NT2/D1 (cell line): ENCODE data around the gene TFPI.

Source experiments
- DNase-seq: peaks from one replicate; pipeline ENCODE4 v3.0.0-alpha.2; 2011; ENCODE audit warnings: low read depth, low spot score
- H3K27me3 ChIP-seq: 2 replicates; pipeline ENCODE4 v1.6.0; 2011; ENCODE audit warnings: mild to moderate bottlenecking; ENCODE audit not compliant: insufficient read length, insufficient read depth
- H3K36me3 ChIP-seq: 2 replicates; pipeline ENCODE4 v1.6.1; 2011; ENCODE audit warnings: mild to moderate bottlenecking, low read length, mixed read lengths; ENCODE audit not compliant: insufficient read depth, insufficient read length
- H3K4me1 ChIP-seq: 2 replicates; pipeline ENCODE4 v1.5.1; 2011; ENCODE audit not compliant: insufficient read depth, insufficient read length
- H3K4me3 ChIP-seq: 2 replicates; pipeline ENCODE4 v1.5.1; 2011; ENCODE audit warnings: low read depth; ENCODE audit not compliant: insufficient read length
- H3K9ac ChIP-seq: 2 replicates; pipeline ENCODE4 v1.6.0; 2011; ENCODE audit warnings: low read depth; ENCODE audit not compliant: insufficient read length
- H3K9me3 ChIP-seq: 2 replicates; pipeline ENCODE4 v1.5.1; 2011; ENCODE audit warnings: mild to moderate bottlenecking, low read length; ENCODE audit not compliant: insufficient read depth
- SUZ12 ChIP-seq: IDR thresholded peaks from 2 replicates; pipeline ENCODE4 v1.6.1; 2011; ENCODE audit not compliant: insufficient read length, insufficient read depth; ENCODE audit errors: extremely low read depth
- YY1 ChIP-seq: IDR thresholded peaks from 2 replicates; pipeline ENCODE4 v1.6.1; 2011; ENCODE audit not compliant: insufficient read length, insufficient read depth
- ZNF274 ChIP-seq: IDR thresholded peaks from 2 replicates; pipeline ENCODE4 v1.6.1; 2011; ENCODE audit warnings: mild to moderate bottlenecking, low read depth, low read length

The TFPI gene

GRCh38 chr2:187552828-187553681, 1.2 kb downstream of the TFPI start:
- no peak for TF ChIP-seq YY1
- no peak for TF ChIP-seq ZNF274
- no peak for TF ChIP-seq SUZ12
- Histone ChIP-seq H3K27me3 (no peaks in the 10 kb centered on the region), H3K4me3 (no peak overlapping the region), H3K9ac (no peak overlapping the region), H3K4me1 (no peaks in the 10 kb centered on the region), H3K9me3 (peaks cover 12% of the 10 kb centered on the region), H3K36me3 (no peaks in the 10 kb centered on the region)
- DNase-seq: no peak

GRCh38 chr2:187552381-187552780, 1.9 kb downstream of the TFPI start:
- H3K4me3 ChIP-seq: no peak overlapping the region
- H3K9ac ChIP-seq: no peak overlapping the region
- no peaks in the 10 kb centered on the region for H3K4me1 ChIP-seq
- no peak for TF ChIP-seq SUZ12
- TF ChIP-seq YY1: no peak
- TF ChIP-seq ZNF274: no peak
- H3K36me3 ChIP-seq: no peaks in the 10 kb centered on the region
- no peak for DNase-seq
- H3K9me3 ChIP-seq: peaks cover 12% of the 10 kb centered on the region
- H3K27me3 ChIP-seq: no peaks in the 10 kb centered on the region

- no peaks in the 10 kb centered on the region for H3K36me3 ChIP-seq
- no peak overlapping the region for H3K9ac ChIP-seq
- no peaks in the 10 kb centered on the region for H3K4me1 ChIP-seq
- TF ChIP-seq YY1 (no peak), ZNF274 (no peak), SUZ12 (no peak)
- no peak overlapping the region for H3K4me3 ChIP-seq
- no peaks in the 10 kb centered on the region for H3K27me3 ChIP-seq
- H3K9me3 ChIP-seq: peaks cover 12% of the 10 kb centered on the region
- no peak for DNase-seq
Measured at GRCh38 chr2:187550857-187551256, 3.4 kb downstream of the TFPI start.

- no peak for TF ChIP-seq YY1
- TF ChIP-seq ZNF274: no peak
- no peak for TF ChIP-seq SUZ12
- H3K36me3 ChIP-seq: no peaks in the 10 kb centered on the region
- H3K4me1 ChIP-seq: no peaks in the 10 kb centered on the region
- no peaks in the 10 kb centered on the region for H3K27me3 ChIP-seq
- peaks cover 4% of the 10 kb centered on the region; the same call in 1 of the 2 replicates for H3K9me3 ChIP-seq
- no peak for DNase-seq
- H3K9ac ChIP-seq: no peak overlapping the region
- H3K4me3 ChIP-seq: no peak overlapping the region
Measured at GRCh38 chr2:187549951-187550555, 4.2 kb downstream of the TFPI start.

GRCh38 chr2:187549193-187549592, 5.0 kb downstream of the TFPI start:
- Histone ChIP-seq H3K27me3 (no peaks in the 10 kb centered on the region), H3K4me3 (no peak overlapping the region), H3K9ac (no peak overlapping the region), H3K36me3 (no peaks in the 10 kb centered on the region), H3K9me3 (no peaks in the 10 kb centered on the region; the same call in 1 of the 2 replicates), H3K4me1 (no peaks in the 10 kb centered on the region)
- TF ChIP-seq ZNF274 (no peak), YY1 (no peak), SUZ12 (no peak)
- DNase-seq: no peak

GRCh38 chr2:187548656-187549055, 5.6 kb downstream of the TFPI start:
- Histone ChIP-seq H3K27me3 (no peaks in the 10 kb centered on the region), H3K9ac (no peak overlapping the region), H3K4me1 (no peaks in the 10 kb centered on the region)

GRCh38 chr2:187547353-187547979, 6.8 kb downstream of the TFPI start:
- TF ChIP-seq SUZ12 (no peak), YY1 (no peak), ZNF274 (no peak)
- no peaks in the 10 kb centered on the region for H3K4me1 ChIP-seq
- H3K9ac ChIP-seq: no peak overlapping the region
- no peaks in the 10 kb centered on the region; the same call in 1 of the 2 replicates for H3K9me3 ChIP-seq
- H3K27me3 ChIP-seq: no peaks in the 10 kb centered on the region
- H3K4me3 ChIP-seq: no peak overlapping the region
- H3K36me3 ChIP-seq: no peaks in the 10 kb centered on the region
- peak; percentile 36 for DNase-seq

More at GRCh38 chr2:187548656-187549055, 5.6 kb downstream of the TFPI start:
- no peak for TF ChIP-seq SUZ12
- H3K4me3 ChIP-seq: no peak overlapping the region
- no peaks in the 10 kb centered on the region; the same call in 1 of the 2 replicates for H3K9me3 ChIP-seq
- DNase-seq: no peak
- no peaks in the 10 kb centered on the region for H3K36me3 ChIP-seq
